NCI-H2227 (cell line): Measurements from ENCODE around the gene VSTM2L.

Experiments
- DNase-seq: peaks from one replicate; lab custom pipeline; 2025; ENCODE audit not compliant: unreplicated experiment; lab: John Stamatoyannopoulos, UW

VSTM2L gene

GRCh38 chr20:37986873-37987601 is 84.1 kb downstream of the VSTM2L start:
- DNase-seq = no peak

GRCh38 chr20:37987602-37988290 is 84.8 kb downstream of the VSTM2L start:
- DNase-seq = no peak

GRCh38 chr20:37988306-37988954 is 85.5 kb downstream of the VSTM2L start:
- DNase-seq = no peak

- no peak for DNase-seq
These were observed 86.8 kb downstream of the VSTM2L start for GRCh38 chr20:37989601-37990295.

- DNase-seq = no peak
These were observed 87.7 kb downstream of the VSTM2L start for GRCh38 chr20:37990571-37991151.

GRCh38 chr20:37991157-37991866 is 88.4 kb downstream of the VSTM2L start:
- no peak for DNase-seq

GRCh38 chr20:37991908-37992307 is 89.0 kb downstream of the VSTM2L start:
- DNase-seq = no peak

GRCh38 chr20:37992802-37993409 is 90.0 kb downstream of the VSTM2L start:
- DNase-seq = peak; percentile 49

GRCh38 chr20:37994512-37994911 is 91.6 kb downstream of the VSTM2L start:
- DNase-seq = peak; percentile 64
